ENCODE data around the gene POMGNT2.

The POMGNT2 gene

DNA sequence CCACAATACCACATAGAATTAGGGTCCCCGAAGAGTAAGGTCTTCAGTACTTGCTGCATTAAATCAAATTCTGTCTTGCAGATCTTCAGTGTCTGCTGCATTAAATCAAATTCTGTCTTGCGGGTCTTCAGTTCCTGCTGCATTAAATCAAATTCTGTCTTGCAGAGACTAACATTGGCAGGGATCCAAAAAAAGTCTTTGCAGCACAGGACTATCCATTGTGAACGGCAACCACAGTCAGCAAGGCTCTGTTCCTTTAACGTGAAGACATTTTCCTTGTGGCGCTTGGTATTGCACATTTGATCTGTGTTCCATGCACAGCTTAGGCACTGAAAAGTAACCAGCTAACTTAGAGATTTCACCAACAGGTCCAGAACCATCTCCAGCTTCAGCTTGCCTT is 46.8 kb upstream of the POMGNT2 start:
- Histone ChIP-seq H3K79me2 (ENCODE audit: insufficient read depth, low read length) (no peaks in the 10 kb centered on the region), H3K4me3 (ENCODE audit: low read length, poor library complexity, severe bottlenecking) (no peak overlapping the region), H3K9ac (ENCODE audit: low read depth, low read length, poor library complexity, severe bottlenecking) (no peak overlapping the region), H3K9me3 (ENCODE audit: insufficient read depth, low read depth, low read length) (no peaks in the 10 kb centered on the region), H2AFZ (ENCODE audit: low read length) (no peak overlapping the region), H3K4me1 (ENCODE audit: insufficient read depth, low read length, poor library complexity, severe bottlenecking) (peaks cover 13% of the 10 kb centered on the region), H3F3A (ENCODE audit: low read depth) (no peaks in the 10 kb centered on the region), H4K20me1 (ENCODE audit: insufficient read depth, low read length, poor library complexity, severe bottlenecking) (no peaks in the 10 kb centered on the region), H3K36me3 (ENCODE audit: insufficient read depth, low read length) (no peaks in the 10 kb centered on the region), H3K4me2 (ENCODE audit: low read depth, low read length, poor library complexity, severe bottlenecking) (no peak overlapping the region), H3K9me2 (replicated peaks; ENCODE audit: low read depth, low read length) (no peaks in the 10 kb centered on the region), H3K27me3 (ENCODE audit: insufficient read depth, low read length, poor library complexity, severe bottlenecking) (no peaks in the 10 kb centered on the region)
- TF ChIP-seq EZH2phosphoT487 (IDR thresholded peaks at IDR 0.05; ENCODE audit: borderline replicate concordance) (no peak), CTCF (conservative IDR thresholded peaks at IDR 0.05; ENCODE audit: low read length) (no peak)

DNA sequence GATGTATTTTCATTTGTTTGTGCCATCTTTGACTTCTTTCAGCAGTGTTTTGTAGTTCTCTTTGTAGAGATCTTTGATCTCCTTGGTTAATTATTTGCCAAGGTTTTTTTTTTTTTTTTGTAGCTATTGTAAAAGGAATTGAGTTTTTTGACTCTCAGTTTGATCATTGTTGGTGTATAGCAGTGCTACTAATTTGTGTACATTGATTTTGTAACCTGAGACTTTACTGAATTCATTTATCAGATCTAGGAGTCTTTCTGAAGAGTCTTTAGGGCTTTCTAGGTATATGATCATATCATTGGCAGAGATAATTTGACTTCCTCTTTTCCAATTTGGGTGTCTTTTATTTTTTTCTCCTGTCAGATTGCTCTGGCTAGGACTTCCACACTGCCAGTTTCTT is 42.2 kb upstream of the POMGNT2 start:
- TF ChIP-seq EZH2phosphoT487 (IDR thresholded peaks at IDR 0.05; ENCODE audit: borderline replicate concordance) (no peak), CTCF (conservative IDR thresholded peaks at IDR 0.05; ENCODE audit: low read length) (no peak)
- Histone ChIP-seq H3F3A (ENCODE audit: low read depth) (no peaks in the 10 kb centered on the region), H3K4me2 (ENCODE audit: low read depth, low read length, poor library complexity, severe bottlenecking) (no peak overlapping the region), H3K9me2 (replicated peaks; ENCODE audit: low read depth, low read length) (no peaks in the 10 kb centered on the region), H3K9me3 (ENCODE audit: insufficient read depth, low read depth, low read length) (no peaks in the 10 kb centered on the region), H3K4me3 (ENCODE audit: low read length, poor library complexity, severe bottlenecking) (no peak overlapping the region), H3K79me2 (ENCODE audit: insufficient read depth, low read length) (no peaks in the 10 kb centered on the region), H3K36me3 (ENCODE audit: insufficient read depth, low read length) (no peaks in the 10 kb centered on the region), H3K9ac (ENCODE audit: low read depth, low read length, poor library complexity, severe bottlenecking) (no peak overlapping the region), H3K27me3 (ENCODE audit: insufficient read depth, low read length, poor library complexity, severe bottlenecking) (no peaks in the 10 kb centered on the region), H2AFZ (ENCODE audit: low read length) (no peak overlapping the region), H3K4me1 (ENCODE audit: insufficient read depth, low read length, poor library complexity, severe bottlenecking) (no peaks in the 10 kb centered on the region), H4K20me1 (ENCODE audit: insufficient read depth, low read length, poor library complexity, severe bottlenecking) (no peaks in the 10 kb centered on the region)

DNA sequence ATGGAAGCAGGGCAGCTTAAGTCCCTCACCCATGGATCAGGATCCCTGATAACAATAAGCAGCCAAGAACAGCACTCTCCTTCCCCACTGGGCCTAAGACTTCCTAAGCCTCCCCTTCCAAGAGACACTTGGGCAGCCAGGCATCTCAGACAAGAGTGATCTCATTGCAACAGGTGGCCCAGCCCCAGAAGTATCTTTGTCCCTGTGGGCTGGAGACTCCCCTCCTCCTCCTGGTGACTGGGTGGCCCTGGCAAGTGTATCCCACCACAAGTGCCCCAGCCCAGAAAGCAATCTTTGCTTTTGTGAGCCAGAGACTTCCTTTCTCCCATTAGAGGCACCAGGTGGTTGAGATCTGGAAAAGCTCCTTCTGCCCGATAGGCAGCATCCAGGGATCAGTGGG is 40.7 kb upstream of the POMGNT2 start:
- TF ChIP-seq EZH2phosphoT487 (IDR thresholded peaks at IDR 0.05; ENCODE audit: borderline replicate concordance) (no peak), CTCF (conservative IDR thresholded peaks at IDR 0.05; ENCODE audit: low read length) (no peak)
- Histone ChIP-seq H2AFZ (ENCODE audit: low read length) (no peak overlapping the region), H3K79me2 (ENCODE audit: insufficient read depth, low read length) (no peaks in the 10 kb centered on the region), H3K27me3 (ENCODE audit: insufficient read depth, low read length, poor library complexity, severe bottlenecking) (no peaks in the 10 kb centered on the region), H3K9me2 (replicated peaks; ENCODE audit: low read depth, low read length) (no peaks in the 10 kb centered on the region), H3K9ac (ENCODE audit: low read depth, low read length, poor library complexity, severe bottlenecking) (no peak overlapping the region), H3K4me2 (ENCODE audit: low read depth, low read length, poor library complexity, severe bottlenecking) (no peak overlapping the region), H3F3A (ENCODE audit: low read depth) (no peaks in the 10 kb centered on the region), H4K20me1 (ENCODE audit: insufficient read depth, low read length, poor library complexity, severe bottlenecking) (no peaks in the 10 kb centered on the region), H3K4me3 (ENCODE audit: low read length, poor library complexity, severe bottlenecking) (no peak overlapping the region), H3K36me3 (ENCODE audit: insufficient read depth, low read length) (no peaks in the 10 kb centered on the region), H3K4me1 (ENCODE audit: insufficient read depth, low read length, poor library complexity, severe bottlenecking) (no peaks in the 10 kb centered on the region), H3K9me3 (ENCODE audit: insufficient read depth, low read depth, low read length) (no peaks in the 10 kb centered on the region)
